ENCODE results near the gene XYLB. TPM values are rescaled to one million over a fixed set of nuclear protein-coding genes. Genes with fewer than 3 reads are reported as not detected.

Gene XYLB
- polyA plus RNA-seq, 3 donors from 2014 or later, result 1.2 to 1.5 (median 1.4) TPM

GRCh38 chr3:38375072-38375471 lies 28.5 kb downstream of the XYLB start:
- Mint-ChIP-seq H3K9me3 (no peaks in the 10 kb centered on the region), H3K4me1 (peaks cover 35 to 40% of the 10 kb centered on the region in 2 donors), H3K36me3 (peaks cover 0 to 24% (median 20%) of the 10 kb centered on the region in 3 donors), H3K4me3 (peak overlapping the region; percentile 43 to 83 (median 77)), H3K27me3 (ENCODE audit: low read depth in 3 of 3) (peaks cover 4 to 11% (median 6%) of the 10 kb centered on the region in 3 donors), H3K27ac (peak overlapping the region in 3 of 6 donors; percentile 21 to 76 (median 45))
- no peak for DNase-seq

- peak overlapping the region; percentile 8 to 72 (median 21) for H3K4me3 Mint-ChIP-seq
Measured at GRCh38 chr3:38375488-38376097, 29.0 kb downstream of the XYLB start.

GRCh38 chr3:38376098-38376816 lies 29.7 kb downstream of the XYLB start:
- Mint-ChIP-seq H3K4me1 (peaks cover 35 to 40% of the 10 kb centered on the region in 2 donors), H3K27me3 (ENCODE audit: low read depth in 3 of 3) (peaks cover 6 to 7% (median 7%) of the 10 kb centered on the region in 3 donors), H3K36me3 (peaks cover 4 to 30% (median 25%) of the 10 kb centered on the region in 3 donors), H3K27ac (peak overlapping the region in 1 of 6 donors; percentile 31), H3K9me3 (no peaks in the 10 kb centered on the region), H3K4me3 (peak overlapping the region in 2 of 5 donors; percentile 15 to 32)
- DNase-seq, result no peak

More at GRCh38 chr3:38375488-38376097, 29.0 kb downstream of the XYLB start:
- Mint-ChIP-seq H3K27me3 (ENCODE audit: low read depth in 3 of 3) (peaks cover 4 to 7% (median 6%) of the 10 kb centered on the region in 3 donors), H3K4me1 (peaks cover 35 to 40% of the 10 kb centered on the region in 2 donors), H3K36me3 (peaks cover 0 to 24% (median 19%) of the 10 kb centered on the region in 3 donors), H3K9me3 (no peaks in the 10 kb centered on the region), H3K27ac (peak overlapping the region in 1 of 6 donors; percentile 45)
- no peak for DNase-seq

- no peak overlapping the region for H3K27ac Mint-ChIP-seq
- no peak for DNase-seq
- H3K4me3 Mint-ChIP-seq, result peak overlapping the region in 1 of 5 donors; percentile 27
- H3K4me1 Mint-ChIP-seq, result peaks cover 17 to 22% of the 10 kb centered on the region in 2 donors
- H3K27me3 Mint-ChIP-seq (ENCODE audit: low read depth in 3 of 3), result peaks cover 0 to 3% (median 1%) of the 10 kb centered on the region in 3 donors
- peaks cover 10 to 36% (median 34%) of the 10 kb centered on the region in 3 donors for H3K36me3 Mint-ChIP-seq
- H3K9me3 Mint-ChIP-seq, result peaks cover 0 to 4% (median 0%) of the 10 kb centered on the region in 6 donors
Measured at GRCh38 chr3:38379201-38379770, 32.7 kb downstream of the XYLB start.

GRCh38 chr3:38382506-38383080 lies 36.0 kb downstream of the XYLB start:
- Mint-ChIP-seq H3K36me3 (peaks cover 14 to 60% (median 48%) of the 10 kb centered on the region in 3 donors), H3K27ac (no peak overlapping the region), H3K4me1 (no peaks in the 10 kb centered on the region), H3K4me3 (no peak overlapping the region), H3K27me3 (ENCODE audit: low read depth in 3 of 3) (peaks cover 0 to 3% (median 0%) of the 10 kb centered on the region in 3 donors), H3K9me3 (peaks cover 0 to 9% (median 2%) of the 10 kb centered on the region in 6 donors)
- no peak for DNase-seq

- no peak for DNase-seq
- H3K4me1 Mint-ChIP-seq, result no peaks in the 10 kb centered on the region
- H3K27ac Mint-ChIP-seq, result no peak overlapping the region
- H3K4me3 Mint-ChIP-seq, result no peak overlapping the region
- H3K9me3 Mint-ChIP-seq, result peaks cover 0 to 10% (median 4%) of the 10 kb centered on the region in 6 donors
- H3K27me3 Mint-ChIP-seq (ENCODE audit: low read depth in 3 of 3), result peaks cover 0 to 3% (median 0%) of the 10 kb centered on the region in 3 donors
- peaks cover 14 to 60% (median 48%) of the 10 kb centered on the region in 3 donors for H3K36me3 Mint-ChIP-seq
Measured at GRCh38 chr3:38383156-38383875, 36.7 kb downstream of the XYLB start.

- Mint-ChIP-seq H3K27me3 (ENCODE audit: low read depth in 3 of 3) (peaks cover 0 to 2% (median 0%) of the 10 kb centered on the region in 3 donors), H3K36me3 (peaks cover 4 to 28% (median 24%) of the 10 kb centered on the region in 3 donors), H3K4me3 (no peak overlapping the region), H3K27ac (no peak overlapping the region), H3K4me1 (no peaks in the 10 kb centered on the region), H3K9me3 (peaks cover 0 to 10% (median 4%) of the 10 kb centered on the region in 6 donors)
- no peak for DNase-seq
Measured at GRCh38 chr3:38386992-38387750, 40.6 kb downstream of the XYLB start.

- Mint-ChIP-seq H3K27ac (no peak overlapping the region), H3K9me3 (peaks cover 0 to 10% (median 4%) of the 10 kb centered on the region in 6 donors), H3K36me3 (peaks cover 4 to 27% (median 25%) of the 10 kb centered on the region in 3 donors)
Measured at GRCh38 chr3:38387862-38388261, 41.3 kb downstream of the XYLB start.

GRCh38 chr3:38392604-38393163 lies 46.1 kb downstream of the XYLB start:
- H3K9me3 Mint-ChIP-seq, result peaks cover 0 to 3% (median 1%) of the 10 kb centered on the region in 6 donors
- H3K4me3 Mint-ChIP-seq, result no peak overlapping the region
- no peak for DNase-seq
- peaks cover 0 to 2% (median 1%) of the 10 kb centered on the region in 3 donors for H3K27me3 Mint-ChIP-seq (ENCODE audit: low read depth in 3 of 3)
- H3K4me1 Mint-ChIP-seq, result no peaks in the 10 kb centered on the region
- peak overlapping the region in 1 of 6 donors; percentile 20 for H3K27ac Mint-ChIP-seq
- H3K36me3 Mint-ChIP-seq, result peaks cover 0 to 28% (median 14%) of the 10 kb centered on the region in 3 donors

More at GRCh38 chr3:38387862-38388261, 41.3 kb downstream of the XYLB start:
- Mint-ChIP-seq H3K27me3 (ENCODE audit: low read depth in 3 of 3) (peaks cover 0 to 2% (median 1%) of the 10 kb centered on the region in 3 donors), H3K4me1 (no peaks in the 10 kb centered on the region), H3K4me3 (no peak overlapping the region)
- no peak for DNase-seq

GRCh38 chr3:38396239-38396638 lies 49.7 kb downstream of the XYLB start:
- H3K27me3 Mint-ChIP-seq (ENCODE audit: low read depth in 3 of 3), result peaks cover 0 to 3% (median 0%) of the 10 kb centered on the region in 3 donors
- no peak overlapping the region for H3K27ac Mint-ChIP-seq
- no peak for DNase-seq
- peaks cover 0 to 42% (median 14%) of the 10 kb centered on the region in 3 donors for H3K36me3 Mint-ChIP-seq
- no peak overlapping the region for H3K4me3 Mint-ChIP-seq
- H3K4me1 Mint-ChIP-seq, result no peaks in the 10 kb centered on the region
- no peaks in the 10 kb centered on the region for H3K9me3 Mint-ChIP-seq

GRCh38 chr3:38396861-38397260 lies 50.3 kb downstream of the XYLB start:
- H3K27me3 Mint-ChIP-seq (ENCODE audit: low read depth in 3 of 3), result peaks cover 0 to 3% (median 0%) of the 10 kb centered on the region in 3 donors

GRCh38 chr3:38397320-38397719 lies 50.7 kb downstream of the XYLB start:
- H3K27me3 Mint-ChIP-seq (ENCODE audit: low read depth in 3 of 3), result peaks cover 0 to 2% (median 0%) of the 10 kb centered on the region in 3 donors
- H3K9me3 Mint-ChIP-seq, result no peaks in the 10 kb centered on the region
- H3K27ac Mint-ChIP-seq, result no peak overlapping the region
- no peaks in the 10 kb centered on the region for H3K4me1 Mint-ChIP-seq
- H3K36me3 Mint-ChIP-seq, result peaks cover 4 to 41% (median 14%) of the 10 kb centered on the region in 3 donors
- no peak for DNase-seq
- H3K4me3 Mint-ChIP-seq, result no peak overlapping the region

More at GRCh38 chr3:38396861-38397260, 50.3 kb downstream of the XYLB start:
- Mint-ChIP-seq H3K4me3 (no peak overlapping the region), H3K9me3 (no peaks in the 10 kb centered on the region), H3K27ac (no peak overlapping the region), H3K4me1 (no peaks in the 10 kb centered on the region), H3K36me3 (peaks cover 1 to 41% (median 14%) of the 10 kb centered on the region in 3 donors)
- no peak for DNase-seq
